ENCODE measurements around the gene DAND5. TPM values are rescaled to one million over a fixed set of nuclear protein-coding genes. Genes with fewer than 3 reads are reported as not detected.
"Not testable (repeated sequence)": the region's sequence is repeated elsewhere in the genome, so short reads cannot be mapped to it uniquely, and the experiment has no call there.

Gene DAND5
- total RNA-seq, 2 experiments from 2014 or later = 0.12 TPM; not detected in 1

DNA sequence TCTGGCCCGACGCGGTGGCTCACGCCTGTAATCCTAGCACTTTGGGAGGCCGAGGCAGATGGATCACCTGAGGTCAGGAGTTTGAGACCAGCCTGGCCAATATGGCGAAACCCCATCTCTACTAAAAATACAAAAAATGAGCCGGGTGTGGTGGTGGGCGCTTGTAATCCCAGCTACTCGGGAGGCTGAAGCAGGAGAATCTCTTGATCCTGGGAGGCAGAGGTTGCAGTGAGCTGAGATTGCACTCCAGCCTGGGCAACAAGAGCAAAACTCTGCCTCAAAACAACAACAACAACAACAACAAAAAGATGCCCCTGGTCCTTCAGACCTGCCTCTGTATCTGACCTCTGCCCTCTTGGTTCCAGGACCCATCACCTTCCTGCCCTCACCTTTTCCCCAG, 13.8 kb upstream of the DAND5 start:
- intact Hi-C loops (cut with micrococcal nuclease); DNase-seq; H3K9me3 Mint-ChIP-seq; H3K27me3 Mint-ChIP-seq: not testable (repeated sequence)
- peaks cover 35% of the 10 kb centered on the region for H3K36me3 Mint-ChIP-seq
- peak overlapping the region; percentile 77 for H3K27ac Mint-ChIP-seq
- ChIA-PET POLR2A (interaction anchor here (1.5 to 3.1 kb wide), 3 partner anchors 9 to 65 kb away, joined by 3 to 17 read pairs (median 6); partner anchors contain the start of genes CALR, GCDH and RAD23A), CTCF (interaction anchor here (0.7 to 5.7 kb wide), 2 partner anchors 10 to 105 kb away, joined by 3 to 64 read pairs; no protein-coding TSS in a partner anchor)
- peak overlapping the region; percentile 88 for H3K4me3 Mint-ChIP-seq
- H3K4me1 Mint-ChIP-seq (ENCODE audit: low read depth) = peaks cover 41% of the 10 kb centered on the region

GRCh38 chr19:12955996-12956395, 13.4 kb upstream of the DAND5 start:
- no peaks in the 10 kb centered on the region for H3K27me3 Mint-ChIP-seq
- ChIA-PET POLR2A (interaction anchor here (1.0 to 3.1 kb wide), 3 partner anchors 9 to 18 kb away, joined by 3 to 17 read pairs (median 6); partner anchors contain the start of genes CALR and RAD23A), CTCF (interaction anchor here (0.7 to 5.7 kb wide), 2 partner anchors 9 to 105 kb away, joined by 3 to 64 read pairs; no protein-coding TSS in a partner anchor)
- intact Hi-C loops (cut with micrococcal nuclease) = no loop called here
- peaks cover 41% of the 10 kb centered on the region for H3K4me1 Mint-ChIP-seq (ENCODE audit: low read depth)
- peaks cover 31% of the 10 kb centered on the region for H3K36me3 Mint-ChIP-seq
- no peak for DNase-seq
- H3K27ac Mint-ChIP-seq = peak overlapping the region; percentile 77
- peak overlapping the region; percentile 88 for H3K4me3 Mint-ChIP-seq
- H3K9me3 Mint-ChIP-seq = no peaks in the 10 kb centered on the region

DNA sequence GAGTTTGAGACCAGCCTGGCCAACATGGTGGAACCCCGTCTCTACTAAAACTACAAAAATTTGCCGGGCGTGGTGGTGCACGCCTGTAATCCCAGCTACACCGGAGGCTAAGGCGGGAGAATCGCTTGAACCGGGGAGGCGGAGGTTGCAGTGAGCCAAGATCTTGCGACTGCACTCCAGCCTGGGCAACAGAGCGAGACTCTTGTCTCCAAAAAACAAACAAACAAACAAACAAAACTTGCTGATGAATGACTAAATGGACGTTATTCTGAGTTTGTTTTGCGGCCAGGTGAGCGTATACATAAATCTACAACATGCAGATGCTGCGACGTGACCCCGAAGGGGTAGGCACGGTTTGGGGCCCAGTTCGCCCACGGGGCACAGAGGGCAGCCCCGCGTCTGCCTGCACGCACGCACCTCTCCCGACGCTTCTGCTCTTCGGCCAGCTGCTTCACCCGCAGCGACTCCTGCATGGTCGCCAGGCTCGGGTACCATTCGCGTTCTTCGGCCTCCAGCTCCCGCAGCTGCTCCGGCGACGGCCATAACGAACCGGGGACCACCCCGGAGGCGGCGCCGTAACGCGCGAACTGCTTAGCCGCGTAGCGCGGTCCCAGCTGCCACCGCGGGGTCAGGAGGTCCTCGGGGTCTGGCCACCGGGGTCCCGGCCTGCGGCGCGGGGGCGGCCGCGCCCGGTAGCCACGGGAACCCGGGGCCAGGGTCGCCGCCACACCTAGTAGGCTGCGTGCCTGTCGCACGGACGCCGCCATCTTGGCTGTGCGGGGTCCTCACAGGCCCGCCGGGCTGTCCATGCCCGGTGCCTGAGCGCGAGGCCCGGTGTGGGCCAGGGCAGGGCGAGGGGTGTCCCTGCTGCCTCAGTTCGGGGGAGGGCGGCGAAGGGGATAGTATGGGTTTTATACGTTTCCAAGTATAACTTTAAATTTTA, 12.7 kb upstream of the DAND5 start, which contains the start of gene GADD45GIP1:
GADD45GIP1 (minus strand) TSS at position 778 of the 943 bp plus-strand sequence; CDS start at position 767, 11 bp downstream.
- peak within 1 kb of the TSS; percentile 88 for H3K4me3 Mint-ChIP-seq
- H3K27ac Mint-ChIP-seq = peak within 1 kb of the TSS; percentile 94
- ChIA-PET POLR2A (interaction anchor here (0.6 to 3.1 kb wide), 4 partner anchors 8 to 92 kb away, joined by 3 to 17 read pairs (median 4); partner anchors contain the start of genes CALR and RAD23A), CTCF (interaction anchor here (5.7 kb wide), 1 partner anchor 9 kb away, joined by 64 read pairs; no protein-coding TSS in a partner anchor)
- H3K27me3 Mint-ChIP-seq = no peaks in the 10 kb centered on the region
- DNase-seq = peak; percentile 90
- intact Hi-C loops (cut with micrococcal nuclease) = loop anchor here (1.0 kb wide), 1 partner anchor 17 kb away; no protein-coding TSS in a partner anchor
- H3K36me3 Mint-ChIP-seq = peaks cover 24% of the 10 kb centered on the region
- H3K4me1 Mint-ChIP-seq (ENCODE audit: low read depth) = peaks cover 39% of the 10 kb centered on the region
- no peaks in the 10 kb centered on the region for H3K9me3 Mint-ChIP-seq

DNA sequence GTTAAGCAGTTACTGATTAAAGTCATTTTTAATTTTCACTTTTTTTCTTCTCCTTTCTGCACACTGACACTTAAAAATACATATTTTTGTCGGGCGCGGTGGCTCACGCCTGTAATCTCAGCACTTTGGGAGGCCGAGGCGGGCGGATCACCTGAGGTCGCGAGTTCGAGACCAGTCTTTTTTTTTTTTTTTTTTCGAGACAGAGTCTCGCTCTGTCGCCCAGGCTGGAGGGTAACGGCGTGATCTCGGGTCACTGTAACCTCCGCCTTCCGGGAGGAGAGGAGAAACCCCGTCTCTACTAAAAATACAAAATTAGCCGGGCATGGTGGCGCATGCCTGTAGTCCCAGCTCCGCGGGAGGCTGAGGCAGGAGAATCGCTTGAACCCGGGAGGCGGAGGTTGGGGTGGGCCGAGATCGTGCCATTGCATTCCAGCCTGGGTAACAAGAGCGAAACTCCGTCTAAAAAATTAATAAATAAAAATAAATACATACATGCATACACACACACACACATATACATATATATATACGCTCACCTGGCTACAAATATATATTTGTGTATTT, 11.9 kb upstream of the DAND5 start:
- H3K27ac Mint-ChIP-seq = peak overlapping the region; percentile 94
- intact Hi-C loops (cut with micrococcal nuclease) = loop anchor here (1.0 kb wide), 1 partner anchor 18 kb away; no protein-coding TSS in a partner anchor
- not testable (repeated sequence) for DNase-seq, H3K27me3 Mint-ChIP-seq, H3K9me3 Mint-ChIP-seq
- peaks cover 19% of the 10 kb centered on the region for H3K36me3 Mint-ChIP-seq
- peak overlapping the region; percentile 88 for H3K4me3 Mint-ChIP-seq
- H3K4me1 Mint-ChIP-seq (ENCODE audit: low read depth) = peaks cover 36% of the 10 kb centered on the region
- POLR2A ChIA-PET = interaction anchor here (0.7 to 3.1 kb wide), 2 partner anchors 11 to 90 kb away, joined by 3 to 17 read pairs; partner anchors contain the start of gene RAD23A
- CTCF ChIA-PET = interaction anchor here (5.7 kb wide), 1 partner anchor 8 kb away, joined by 64 read pairs; no protein-coding TSS in a partner anchor

GRCh38 chr19:12959481-12959880, 9.9 kb upstream of the DAND5 start:
- H3K4me1 Mint-ChIP-seq (ENCODE audit: low read depth) = peaks cover 17% of the 10 kb centered on the region
- H3K27ac Mint-ChIP-seq = no peak overlapping the region
- intact Hi-C loops (cut with micrococcal nuclease) = no loop called here
- peaks cover 6% of the 10 kb centered on the region for H3K36me3 Mint-ChIP-seq
- no peaks in the 10 kb centered on the region for H3K9me3 Mint-ChIP-seq
- CTCF ChIA-PET = interaction anchor here (1.0 to 1.5 kb wide), 4 partner anchors 18 to 134 kb away, joined by 3 to 6 read pairs (median 4); no protein-coding TSS in a partner anchor
- H3K27me3 Mint-ChIP-seq = no peaks in the 10 kb centered on the region
- no peak for DNase-seq
- POLR2A ChIA-PET = interaction anchor here (0.8 kb wide), 1 partner anchor 69 kb away, joined by 3 read pairs; the partner anchor contains the start of gene GCDH
- no peak overlapping the region for H3K4me3 Mint-ChIP-seq

DNA sequence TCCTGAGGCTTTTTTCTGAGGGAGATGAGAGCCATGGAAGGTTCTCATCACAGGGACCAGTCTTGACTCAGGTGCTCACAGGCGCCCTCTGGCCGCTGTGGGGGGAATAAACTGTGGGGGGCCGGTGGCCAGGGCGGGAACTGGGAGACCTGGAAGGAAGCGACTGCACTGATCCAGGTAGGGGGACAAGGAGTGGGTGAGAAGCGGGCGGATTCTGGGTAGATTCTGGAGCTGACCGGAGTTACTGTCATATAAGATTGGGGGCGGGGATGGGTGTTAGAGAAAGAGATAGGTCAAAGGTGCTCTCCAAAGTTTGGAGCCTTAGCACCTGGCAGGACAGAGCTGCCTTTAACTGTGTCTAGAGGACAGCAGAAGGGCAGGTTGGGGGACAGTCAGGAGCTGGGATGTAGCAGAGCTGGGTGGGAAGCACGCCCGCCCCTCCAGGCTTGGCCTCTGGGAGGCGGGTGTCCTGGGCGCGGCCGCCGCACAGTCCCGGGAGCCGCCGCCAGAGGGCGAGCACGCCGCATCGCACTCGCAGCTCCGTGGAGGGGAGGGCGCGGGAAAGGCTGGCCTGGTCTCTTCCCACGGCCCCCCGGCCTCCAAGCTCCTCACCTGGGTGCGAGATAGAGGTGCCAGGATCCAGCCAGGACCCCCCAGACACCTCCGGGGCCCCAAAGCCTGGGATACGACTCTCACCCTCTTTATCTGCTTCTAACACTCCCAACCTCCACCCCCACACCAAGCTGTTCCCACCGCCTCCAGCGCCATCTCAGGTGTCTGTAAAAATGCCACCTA, 4.2 kb upstream of the DAND5 start:
- H3K36me3 Mint-ChIP-seq = no peaks in the 10 kb centered on the region
- H3K27ac Mint-ChIP-seq = peak overlapping the region; percentile 81
- CTCF ChIA-PET = interaction anchor here (0.6 to 6.9 kb wide), 70 partner anchors 11 to 1124 kb away, joined by 3 to 107 read pairs (median 4); partner anchors contain the start of genes CALR, DNASE2, FARSA and GADD45GIP1
- intact Hi-C loops (cut with micrococcal nuclease) = loop anchor here (1.0 to 2.0 kb wide), 2 partner anchors 32 to 80 kb away; partner anchors contain the start of gene FARSA
- H3K27me3 Mint-ChIP-seq = no peaks in the 10 kb centered on the region
- peak; percentile 91 for DNase-seq
- no peaks in the 10 kb centered on the region for H3K9me3 Mint-ChIP-seq
- peak overlapping the region; percentile 86 for H3K4me3 Mint-ChIP-seq
- POLR2A ChIA-PET = interaction anchor here (0.6 to 1.6 kb wide), 6 partner anchors 9 to 190 kb away, joined by 3 to 10 read pairs (median 4); partner anchors contain the start of genes CALR and FARSA
- H3K4me1 Mint-ChIP-seq (ENCODE audit: low read depth) = peaks cover 10% of the 10 kb centered on the region

- peak overlapping the region; percentile 54 for H3K4me3 Mint-ChIP-seq
- H3K27ac Mint-ChIP-seq = no peak overlapping the region
- H3K9me3 Mint-ChIP-seq = no peaks in the 10 kb centered on the region
- peaks cover 13% of the 10 kb centered on the region for H3K4me1 Mint-ChIP-seq (ENCODE audit: low read depth)
- no peak for DNase-seq
- H3K27me3 Mint-ChIP-seq = no peaks in the 10 kb centered on the region
- CTCF ChIA-PET = interaction anchor here (0.8 to 6.9 kb wide), 69 partner anchors 11 to 1123 kb away, joined by 3 to 107 read pairs (median 5); partner anchors contain the start of genes CALR, DNASE2, FARSA and GADD45GIP1
- POLR2A ChIA-PET = interaction anchor here (0.6 to 1.6 kb wide), 6 partner anchors 9 to 190 kb away, joined by 3 to 10 read pairs (median 4); partner anchors contain the start of genes CALR and FARSA
- intact Hi-C loops (cut with micrococcal nuclease) = loop anchor here (1.0 to 2.0 kb wide), 2 partner anchors 33 to 80 kb away; partner anchors contain the start of gene FARSA
- no peaks in the 10 kb centered on the region for H3K36me3 Mint-ChIP-seq
These were observed 3.6 kb upstream of the DAND5 start for GRCh38 chr19:12965812-12966135.

DNA sequence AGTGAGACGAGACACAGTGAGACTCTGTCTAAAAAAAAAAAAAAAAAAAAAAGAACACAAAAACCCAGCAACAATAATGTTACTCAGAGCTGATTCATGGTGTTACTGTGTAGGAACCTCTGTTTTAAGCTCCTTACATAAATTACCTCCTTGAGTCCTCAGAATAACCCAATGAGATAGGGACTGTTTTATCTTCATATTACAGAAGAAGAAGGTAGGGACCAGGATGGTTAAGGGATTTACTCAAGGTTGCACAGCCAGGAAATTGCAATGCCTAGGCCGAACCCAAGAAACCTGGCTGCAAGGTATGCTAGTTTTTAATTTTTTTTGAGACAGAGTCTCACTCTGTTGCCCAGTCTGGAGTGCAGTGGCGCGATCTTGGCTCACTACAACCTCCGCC, 1.5 kb upstream of the DAND5 start:
- DNase-seq = no peak
- H3K36me3 Mint-ChIP-seq = no peaks in the 10 kb centered on the region
- no peak overlapping the region for H3K27ac Mint-ChIP-seq
- H3K27me3 Mint-ChIP-seq = no peaks in the 10 kb centered on the region
- H3K4me3 Mint-ChIP-seq = no peak overlapping the region
- H3K9me3 Mint-ChIP-seq = no peaks in the 10 kb centered on the region
- ChIA-PET CTCF (interaction anchor here (0.6 to 6.9 kb wide), 6 partner anchors 10 to 219 kb away, joined by 3 to 107 read pairs (median 6); no protein-coding TSS in a partner anchor), POLR2A (interaction anchor here (0.6 kb wide), 2 partner anchors 36 to 1238 kb away, joined by 3 to 4 read pairs; partner anchors contain the start of gene ADGRL1)
- intact Hi-C loops (cut with micrococcal nuclease) = no loop called here
- peaks cover 13% of the 10 kb centered on the region for H3K4me1 Mint-ChIP-seq (ENCODE audit: low read depth)

DNA sequence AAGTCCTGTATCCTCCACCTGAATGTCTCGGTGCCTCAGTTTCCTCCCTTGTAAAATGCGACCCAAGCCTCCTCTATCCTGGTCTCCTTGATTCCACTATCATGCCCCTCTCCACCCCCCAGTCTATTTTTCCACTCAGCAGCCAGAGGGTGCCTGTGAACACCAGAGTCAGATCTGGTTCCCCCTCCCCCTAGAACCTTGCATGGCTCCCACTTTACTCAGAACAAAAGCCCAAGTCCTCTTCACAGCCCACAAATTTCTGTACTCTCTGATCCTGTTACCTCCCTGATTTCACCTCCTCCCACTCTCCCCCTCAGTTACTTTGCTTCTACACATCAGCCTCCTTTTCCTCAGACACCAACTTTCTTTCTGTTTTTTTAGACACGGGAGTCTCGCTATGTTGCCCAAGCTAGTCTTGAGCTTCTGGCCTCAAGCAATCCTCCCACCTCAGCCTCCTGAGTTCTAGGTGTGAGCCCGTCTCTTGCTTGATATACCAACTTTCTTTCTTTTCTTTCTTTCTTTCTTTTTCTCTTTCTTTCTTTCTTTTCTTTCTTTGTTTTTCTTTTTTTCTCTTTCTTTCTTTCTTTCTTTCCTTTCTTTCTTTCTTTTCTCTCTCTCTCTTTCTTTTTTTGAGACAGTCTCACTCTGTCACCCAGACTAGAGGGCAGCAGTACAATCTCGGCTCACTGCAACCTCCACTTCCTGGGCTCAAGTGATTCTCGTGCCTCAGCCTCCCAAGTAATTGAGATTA, 869 bp downstream of the DAND5 start:
- intact Hi-C loops (cut with micrococcal nuclease) = loop anchor here (10.0 kb wide), 1 partner anchor 295 kb away; no protein-coding TSS in a partner anchor
- no peaks in the 10 kb centered on the region for H3K27me3 Mint-ChIP-seq
- H3K9me3 Mint-ChIP-seq = no peaks in the 10 kb centered on the region
- H3K4me3 Mint-ChIP-seq = no peak overlapping the region
- H3K4me1 Mint-ChIP-seq (ENCODE audit: low read depth) = peaks cover 10% of the 10 kb centered on the region
- no peaks in the 10 kb centered on the region for H3K36me3 Mint-ChIP-seq
- ChIA-PET POLR2A (interaction anchor here (0.7 kb wide), 1 partner anchor 599 kb away, joined by 3 read pairs; no protein-coding TSS in a partner anchor), CTCF (interaction anchor here (1.0 to 6.9 kb wide), 3 partner anchors 7 to 123 kb away, joined by 3 to 107 read pairs (median 5); no protein-coding TSS in a partner anchor)
- no peak for DNase-seq
- no peak overlapping the region for H3K27ac Mint-ChIP-seq

GRCh38 chr19:12973236-12973635, 3.9 kb downstream of the DAND5 start:
- no peaks in the 10 kb centered on the region for H3K9me3 Mint-ChIP-seq
- intact Hi-C loops (cut with micrococcal nuclease) = loop anchor here (10.0 kb wide), 1 partner anchor 292 kb away; no protein-coding TSS in a partner anchor
- H3K4me3 Mint-ChIP-seq = no peak overlapping the region
- H3K27me3 Mint-ChIP-seq = peaks cover 8% of the 10 kb centered on the region
- ChIA-PET CTCF (interaction anchor here (1.0 to 8.6 kb wide), 2 partner anchors 7 to 121 kb away, joined by 3 to 104 read pairs; no protein-coding TSS in a partner anchor), POLR2A (no interaction called here)
- H3K36me3 Mint-ChIP-seq = no peaks in the 10 kb centered on the region
- DNase-seq = no peak
- peaks cover 9% of the 10 kb centered on the region for H3K4me1 Mint-ChIP-seq (ENCODE audit: low read depth)
- H3K27ac Mint-ChIP-seq = no peak overlapping the region

All from activated CD4-positive, alpha-beta memory T cell treated with anti-CD3 and anti-CD28 coated beads for 36 hours (primary cell).